Testis (tissue), 3 donors: Measurements from ENCODE around the gene GLI2. TPM values are rescaled to one million over a fixed set of nuclear protein-coding genes. Genes with fewer than 3 reads are reported as not detected.

Source experiments
- DNase-seq: peaks from one replicate; pipeline ENCODE4 v3.0.0-alpha.2; 2019
- H3K27ac ChIP-seq, 2 donors: fragments of 200-600 bp; sonication (generic); one replicate each; pipeline ENCODE4 v1.5.1; 2019
- H3K27me3 ChIP-seq: fragments of 200-600 bp; sonication (generic); one replicate; pipeline ENCODE4 v1.5.1; 2019
- H3K36me3 ChIP-seq: fragments of 200-600 bp; sonication (generic); one replicate; pipeline ENCODE4 v1.5.1; 2017; ENCODE audit warnings: low read depth; ENCODE audit errors: missing control alignments
- H3K4me1 ChIP-seq: fragments of 200-600 bp; sonication (generic); one replicate; pipeline ENCODE4 v1.5.1; 2019
- H3K4me3 ChIP-seq, 2 donors: fragments of 200-600 bp; sonication (generic); one replicate each; pipeline ENCODE4 v1.5.1; 2017 to 2019
- H3K9me3 ChIP-seq: fragments of 200-600 bp; sonication (generic); one replicate; pipeline ENCODE4 v1.5.1; 2017
- POLR2A ChIP-seq: fragments of 450-650 bp; IDR thresholded peaks from one replicate; pipeline ENCODE4 v1.6.1; 2017; ENCODE audit warnings: antibody characterized with exemption, mild to moderate bottlenecking, moderate library complexity
- WGBS, 2 donors: methylation state at CpG; one replicate each; pipeline ENCODE4 v1.1.5; 2018; 5-methylcytosine and 5-hydroxymethylcytosine counted together
- intact Hi-C: fragments of 100-400 bp; cut with DNase I; formaldehyde crosslinking; loops from one replicate; pipeline ENCODE4 v1.15.1; 2023; ENCODE audit warnings: low total_unique reads
- polyA plus RNA-seq: library from polyadenylated mRNA; stranded (reverse); fragments of 350-450 nt; fragmentation: Illumina TruSeq; extraction: RNeasy Lipid Tissue Mini Kit (QIAGEN cat#74804); gene quantifications from one replicate; pipeline ENCODE4 v1.2.3, GENCODE V29; 2014; ENCODE audit warnings: low read depth, low replicate concordance; ENCODE audit not compliant: insufficient read depth
- total RNA-seq, 2 donors: library from RNA; depleted of rRNA; stranded (reverse); fragments of >200 nt; gene quantifications; one replicate each; pipeline ENCODE4 v1.2.3, GENCODE V29; 2016
- TF ChIP-seq, protein P1 (sequence below), 3 experiments: fragments of 450-650 bp in 2 of 3; fragments of 200-600 bp in 1 of 3; sonication (generic) in 1 of 3; IDR thresholded peaks; one replicate each; pipeline ENCODE4 v1.5.1; 2016 to 2019; ENCODE audit warnings: antibody characterized with exemption in 3 of 3, mild to moderate bottlenecking in 2 of 3, moderate library complexity in 1 of 3

GLI2 gene
- total and polyA plus RNA-seq, 3 donors from 2014 or later: 5.1 to 21.4 (median 16.5) TPM

DNA sequence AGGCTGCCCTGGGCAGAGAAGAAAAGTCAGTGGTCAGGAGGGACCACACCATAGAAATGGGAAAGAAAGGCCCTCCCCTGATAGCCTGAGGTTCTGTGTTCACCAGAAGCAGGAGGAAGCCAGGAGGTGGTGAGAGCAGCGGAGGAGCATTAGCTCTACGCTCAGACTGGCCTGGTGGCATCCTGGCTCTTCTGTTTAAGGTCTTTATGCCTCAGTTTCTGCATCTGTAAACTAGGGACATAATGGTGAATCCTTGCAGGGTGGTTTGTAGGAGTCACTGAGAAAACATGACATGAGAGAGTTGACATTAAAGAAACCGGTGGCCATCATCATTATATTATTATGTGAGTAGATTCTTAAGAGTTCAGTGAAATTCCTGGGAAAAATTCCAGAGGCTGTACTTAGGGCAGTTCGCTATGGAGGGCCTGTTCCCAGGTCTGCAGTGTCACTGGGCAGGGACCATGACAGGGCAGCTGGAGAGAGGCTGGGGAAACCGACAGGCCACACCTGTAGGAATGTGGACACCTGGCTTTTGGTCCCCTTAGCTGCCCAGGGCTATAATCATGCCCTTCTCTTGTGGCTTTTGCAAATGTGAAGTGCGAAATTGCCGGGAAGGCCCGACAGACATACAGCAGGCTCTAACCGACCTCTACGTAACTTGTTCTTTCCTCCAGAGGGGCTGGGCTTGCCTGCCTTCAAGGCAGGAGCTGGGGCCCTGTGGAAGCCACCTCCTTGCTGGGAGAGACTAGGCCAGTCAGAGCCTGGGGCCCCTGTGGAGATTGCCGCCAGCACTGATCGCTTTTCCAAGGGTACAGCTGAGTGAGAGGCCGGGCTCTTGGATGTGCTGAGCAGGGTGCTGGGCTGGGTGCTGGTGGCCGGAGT lies 31.0 kb downstream of the GLI2 start:
- Histone ChIP-seq H3K36me3 (no peaks in the 10 kb centered on the region), H3K27ac (peak overlapping the region; percentile 64 to 73), H3K4me3 (no peak overlapping the region), H3K27me3 (no peaks in the 10 kb centered on the region), H3K4me1 (peaks cover 40% of the 10 kb centered on the region), H3K9me3 (no peaks in the 10 kb centered on the region)
- TF ChIP-seq, protein P1, sequence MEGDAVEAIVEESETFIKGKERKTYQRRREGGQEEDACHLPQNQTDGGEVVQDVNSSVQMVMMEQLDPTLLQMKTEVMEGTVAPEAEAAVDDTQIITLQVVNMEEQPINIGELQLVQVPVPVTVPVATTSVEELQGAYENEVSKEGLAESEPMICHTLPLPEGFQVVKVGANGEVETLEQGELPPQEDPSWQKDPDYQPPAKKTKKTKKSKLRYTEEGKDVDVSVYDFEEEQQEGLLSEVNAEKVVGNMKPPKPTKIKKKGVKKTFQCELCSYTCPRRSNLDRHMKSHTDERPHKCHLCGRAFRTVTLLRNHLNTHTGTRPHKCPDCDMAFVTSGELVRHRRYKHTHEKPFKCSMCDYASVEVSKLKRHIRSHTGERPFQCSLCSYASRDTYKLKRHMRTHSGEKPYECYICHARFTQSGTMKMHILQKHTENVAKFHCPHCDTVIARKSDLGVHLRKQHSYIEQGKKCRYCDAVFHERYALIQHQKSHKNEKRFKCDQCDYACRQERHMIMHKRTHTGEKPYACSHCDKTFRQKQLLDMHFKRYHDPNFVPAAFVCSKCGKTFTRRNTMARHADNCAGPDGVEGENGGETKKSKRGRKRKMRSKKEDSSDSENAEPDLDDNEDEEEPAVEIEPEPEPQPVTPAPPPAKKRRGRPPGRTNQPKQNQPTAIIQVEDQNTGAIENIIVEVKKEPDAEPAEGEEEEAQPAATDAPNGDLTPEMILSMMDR (IDR thresholded peaks at IDR 0.05): no peak
- no peak for TF ChIP-seq POLR2A
- 60 to 65% methylated on average over 11 of the region's 14 CpGs for WGBS, 2 donors
- DNase-seq: no peak
- intact Hi-C loops: no loop called here

DNA sequence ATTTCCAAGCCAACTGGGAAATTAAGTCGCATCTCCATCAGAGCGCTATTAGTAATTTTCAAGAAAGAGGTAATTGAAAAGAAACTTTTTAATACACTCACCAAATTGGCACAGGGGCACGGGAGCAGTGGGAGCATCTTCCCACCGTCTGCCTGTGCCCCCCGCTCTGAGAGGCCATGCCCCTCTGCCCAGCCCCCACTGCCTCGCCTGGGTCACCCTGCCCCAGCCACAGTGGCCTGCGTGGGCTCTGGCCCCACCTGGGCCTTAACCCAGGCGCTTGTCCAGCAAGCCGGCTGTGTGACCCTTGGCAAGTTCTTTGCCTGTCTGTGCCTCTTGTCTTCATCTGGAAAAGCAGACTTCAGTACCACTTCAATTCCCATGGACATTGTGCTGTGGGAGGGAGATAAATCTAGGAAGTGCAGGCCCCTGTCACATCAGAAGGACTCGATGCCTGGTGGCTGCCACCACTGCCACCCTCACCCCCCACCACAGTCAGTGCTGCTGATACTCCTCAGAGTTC lies 31.9 kb downstream of the GLI2 start:
- Histone ChIP-seq H3K36me3 (no peaks in the 10 kb centered on the region), H3K9me3 (no peaks in the 10 kb centered on the region), H3K4me3 (no peak overlapping the region), H3K27ac (peak overlapping the region; percentile 10 to 73), H3K27me3 (no peaks in the 10 kb centered on the region), H3K4me1 (peaks cover 38% of the 10 kb centered on the region)
- intact Hi-C loops: no loop called here
- TF ChIP-seq, protein P1 (IDR thresholded peaks at IDR 0.05): no peak
- DNase-seq: no peak
- 65 to 67% methylated on average over 9 to 10 of the region's 10 CpGs for WGBS, 2 donors

DNA sequence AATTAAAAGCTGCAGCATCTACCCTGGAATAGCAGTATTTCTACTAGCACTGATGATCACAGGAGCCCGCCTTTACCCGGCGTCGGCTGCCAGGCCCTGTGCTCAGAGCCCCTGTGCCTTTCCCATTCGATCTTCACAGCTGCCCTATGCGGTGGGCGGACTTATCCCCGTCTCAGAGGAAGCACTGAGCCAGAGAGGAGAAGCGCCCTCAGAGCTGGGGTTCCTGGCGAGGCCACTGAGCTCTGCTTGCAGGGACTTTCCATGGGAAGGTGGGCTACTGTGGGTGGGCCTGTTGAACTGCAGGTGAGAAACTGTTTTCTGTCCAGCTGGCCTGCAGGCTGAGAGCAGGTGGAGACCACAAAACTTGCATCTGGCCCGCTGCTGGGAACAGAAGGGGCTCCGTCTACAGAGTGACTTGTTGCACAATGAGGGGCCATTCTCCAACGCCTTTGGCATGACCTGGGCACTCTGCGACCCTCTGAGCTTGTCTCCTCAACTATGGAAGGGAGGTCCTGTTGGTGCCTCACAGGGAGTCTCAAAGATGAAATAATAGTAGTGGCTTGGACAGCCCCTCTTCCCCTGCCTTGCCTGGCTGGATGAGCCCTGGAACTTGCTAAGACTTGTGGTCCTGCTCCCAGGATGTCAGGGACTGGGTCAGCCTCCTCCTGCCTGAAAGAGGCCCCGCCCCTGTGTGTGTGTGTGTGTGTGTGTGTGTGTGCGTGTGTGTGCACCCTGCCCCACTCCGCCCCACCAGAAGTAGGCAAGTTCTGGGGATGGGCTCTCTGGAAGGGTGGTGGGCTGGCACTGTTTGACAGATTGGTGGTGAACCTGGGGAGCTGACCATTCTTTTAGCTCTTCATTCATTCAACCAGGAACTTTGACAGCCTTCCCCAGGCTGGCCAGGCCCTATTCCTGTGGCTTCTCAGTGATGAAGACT lies 32.7 kb downstream of the GLI2 start:
- Histone ChIP-seq H3K27me3 (no peaks in the 10 kb centered on the region), H3K27ac (peak overlapping the region; percentile 39 to 73), H3K36me3 (no peaks in the 10 kb centered on the region), H3K9me3 (no peaks in the 10 kb centered on the region), H3K4me3 (no peak overlapping the region), H3K4me1 (peaks cover 40% of the 10 kb centered on the region)
- intact Hi-C loops: no loop called here
- WGBS, 2 donors: 57 to 75% methylated on average over 10 to 17 of the region's 17 CpGs
- TF ChIP-seq, protein P1 (IDR thresholded peaks at IDR 0.05): no peak
- TF ChIP-seq POLR2A: no peak
- no peak for DNase-seq

DNA sequence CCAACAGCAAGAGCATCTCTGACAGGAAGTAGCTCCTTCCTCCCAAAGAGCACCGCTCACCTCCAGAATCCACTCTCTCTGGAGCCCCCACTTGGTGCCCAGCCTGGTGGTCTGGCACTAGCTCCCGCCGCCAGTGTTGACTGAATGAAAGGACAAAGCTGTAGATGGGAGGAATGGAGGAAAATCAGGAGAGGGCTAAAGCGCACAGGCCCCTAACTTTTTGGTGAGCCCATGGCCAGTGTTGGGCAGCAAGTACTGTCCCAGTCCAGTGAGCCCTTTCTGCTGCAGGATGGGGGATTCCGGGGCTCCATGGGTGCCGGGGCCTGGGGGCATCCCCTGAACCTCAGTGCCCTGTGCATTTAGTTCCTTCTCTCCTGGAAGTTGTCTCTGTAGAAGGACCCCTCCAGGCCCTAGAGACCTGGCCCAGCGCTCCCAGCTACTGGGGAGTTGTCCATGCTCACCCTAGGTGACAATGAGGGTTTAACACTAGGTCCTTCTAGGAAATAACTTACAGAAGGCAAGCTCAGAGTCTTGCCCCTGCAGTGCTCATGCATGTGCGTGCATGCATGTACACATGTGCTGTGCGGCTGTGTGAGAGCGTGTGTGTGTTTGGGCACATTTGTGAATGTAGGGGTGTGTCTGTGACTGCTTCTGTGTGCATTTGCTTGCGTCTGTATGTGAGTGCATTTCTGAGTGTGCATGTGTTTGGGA lies 33.6 kb downstream of the GLI2 start:
- DNase-seq: no peak
- TF ChIP-seq, protein P1 (IDR thresholded peaks at IDR 0.05): no peak
- TF ChIP-seq POLR2A: no peak
- Histone ChIP-seq H3K9me3 (no peaks in the 10 kb centered on the region), H3K4me1 (peaks cover 35% of the 10 kb centered on the region), H3K36me3 (no peaks in the 10 kb centered on the region), H3K4me3 (no peak overlapping the region), H3K27me3 (no peaks in the 10 kb centered on the region), H3K27ac (no peak overlapping the region)
- WGBS, 2 donors: 94 to 97% methylated on average over 7 to 11 of the region's 11 CpGs
- intact Hi-C loops: no loop called here
